ENCODE data around the gene FAM83D. TPM values are rescaled to one million over a fixed set of nuclear protein-coding genes. Genes with fewer than 3 reads are reported as not detected.

FAM83D gene
- total and polyA plus RNA-seq, 2 donors from 2014 or later, result 0.79 to 1.2 TPM

GRCh38 chr20:38951611-38952010, 25.4 kb downstream of the FAM83D start:
- H3K27ac ChIP-seq (ENCODE audit: low read depth in 2 of 2, low read length in 2 of 2), result no peak overlapping the region
- TF ChIP-seq CTCF (IDR thresholded peaks at IDR 0.05; ENCODE audit: borderline replicate concordance, extremely low read depth, insufficient read depth), result no peak
- H3K9me3 ChIP-seq (ENCODE audit: control insufficient read depth in 2 of 3, insufficient read depth in 1 of 3, low read length in 3 of 3), result no peaks in the 10 kb centered on the region
- H3K4me1 ChIP-seq (ENCODE audit: control insufficient read depth in 2 of 3, insufficient read depth in 2 of 3, low read depth in 1 of 3, low read length in 3 of 3), result no peaks in the 10 kb centered on the region
- intact Hi-C loops (cut with DNase I), result no loop called here
- FAIRE-seq (no peak), DNase-seq (no peak)
- peaks cover 0 to 2% (median 0%) of the 10 kb centered on the region in 3 donors for H3K36me3 ChIP-seq (ENCODE audit: control insufficient read depth in 2 of 3, insufficient read depth in 3 of 3, low read length in 3 of 3)
- no peak overlapping the region for H3K9ac ChIP-seq (ENCODE audit: low read length in 3 of 3)
- H3K27me3 ChIP-seq (ENCODE audit: control insufficient read depth, insufficient read depth, low read length), result no peaks in the 10 kb centered on the region
- no peak overlapping the region for H3K4me3 ChIP-seq (ENCODE audit: low read length in 3 of 3)

- intact Hi-C loops (cut with DNase I), result no loop called here
- no peak for FAIRE-seq
- peaks cover 0 to 2% (median 0%) of the 10 kb centered on the region in 3 donors for H3K36me3 ChIP-seq (ENCODE audit: control insufficient read depth in 2 of 3, insufficient read depth in 3 of 3, low read length in 3 of 3)
These were observed 25.9 kb downstream of the FAM83D start for GRCh38 chr20:38952153-38952552.

GRCh38 chr20:38953630-38954340, 27.6 kb downstream of the FAM83D start:
- no peak for TF ChIP-seq CTCF (IDR thresholded peaks at IDR 0.05; ENCODE audit: borderline replicate concordance, extremely low read depth, insufficient read depth)

More at GRCh38 chr20:38952153-38952552, 25.9 kb downstream of the FAM83D start:
- Histone ChIP-seq H3K27ac (ENCODE audit: low read depth in 2 of 2, low read length in 2 of 2) (no peak overlapping the region), H3K9me3 (ENCODE audit: control insufficient read depth in 2 of 3, insufficient read depth in 1 of 3, low read length in 3 of 3) (no peaks in the 10 kb centered on the region), H3K9ac (ENCODE audit: low read length in 3 of 3) (no peak overlapping the region), H3K4me3 (ENCODE audit: low read length in 3 of 3) (no peak overlapping the region), H3K4me1 (ENCODE audit: control insufficient read depth in 2 of 3, insufficient read depth in 2 of 3, low read depth in 1 of 3, low read length in 3 of 3) (no peaks in the 10 kb centered on the region), H3K27me3 (ENCODE audit: control insufficient read depth, insufficient read depth, low read length) (no peaks in the 10 kb centered on the region)
- no peak for DNase-seq
- no peak for TF ChIP-seq CTCF (IDR thresholded peaks at IDR 0.05; ENCODE audit: borderline replicate concordance, extremely low read depth, insufficient read depth)

More at GRCh38 chr20:38953630-38954340, 27.6 kb downstream of the FAM83D start:
- H3K4me1 ChIP-seq (ENCODE audit: control insufficient read depth in 2 of 3, insufficient read depth in 2 of 3, low read depth in 1 of 3, low read length in 3 of 3), result no peaks in the 10 kb centered on the region
- no peaks in the 10 kb centered on the region for H3K9me3 ChIP-seq (ENCODE audit: control insufficient read depth in 2 of 3, insufficient read depth in 1 of 3, low read length in 3 of 3)
- no peak overlapping the region for H3K9ac ChIP-seq (ENCODE audit: low read length in 3 of 3)
- FAIRE-seq (no peak), DNase-seq (no peak)
- H3K27ac ChIP-seq (ENCODE audit: low read depth in 2 of 2, low read length in 2 of 2), result no peak overlapping the region
- intact Hi-C loops (cut with DNase I), result no loop called here
- H3K4me3 ChIP-seq (ENCODE audit: low read length in 3 of 3), result no peak overlapping the region
- no peaks in the 10 kb centered on the region for H3K27me3 ChIP-seq (ENCODE audit: control insufficient read depth, insufficient read depth, low read length)
- H3K36me3 ChIP-seq (ENCODE audit: control insufficient read depth in 2 of 3, insufficient read depth in 3 of 3, low read length in 3 of 3), result peaks cover 0 to 2% (median 0%) of the 10 kb centered on the region in 3 donors
